Measurements from ENCODE around the gene PAMR1.

Gene PAMR1

GRCh38 chr11:35402751-35403660 is 122.4 kb downstream of the PAMR1 start:
- no peak for DNase-seq (ENCODE audit: low read depth, low spot score)

GRCh38 chr11:35398881-35399280 is 126.5 kb downstream of the PAMR1 start:
- no peak for DNase-seq (ENCODE audit: low read depth, low spot score)

GRCh38 chr11:35394941-35395340 is 130.5 kb downstream of the PAMR1 start:
- no peak for DNase-seq (ENCODE audit: low read depth, low spot score)

- DNase-seq (ENCODE audit: low read depth, low spot score), result no peak
These were observed 132.3 kb downstream of the PAMR1 start for GRCh38 chr11:35393098-35393497.

GRCh38 chr11:35391922-35392688 is 133.3 kb downstream of the PAMR1 start:
- peak; percentile 47 for DNase-seq (ENCODE audit: low read depth, low spot score)

- DNase-seq (ENCODE audit: low read depth, low spot score), result no peak
These were observed 134.4 kb downstream of the PAMR1 start for GRCh38 chr11:35390737-35391682.

GRCh38 chr11:35389897-35390465 is 135.4 kb downstream of the PAMR1 start:
- DNase-seq (ENCODE audit: low read depth, low spot score), result no peak

GRCh38 chr11:35389112-35389511 is 136.3 kb downstream of the PAMR1 start:
- DNase-seq (ENCODE audit: low read depth, low spot score), result no peak

- DNase-seq (ENCODE audit: low read depth, low spot score), result no peak
These were observed 137.4 kb downstream of the PAMR1 start for GRCh38 chr11:35388061-35388460.

- DNase-seq (ENCODE audit: low read depth, low spot score), result no peak
These were observed 138.1 kb downstream of the PAMR1 start for GRCh38 chr11:35387111-35387982.

- DNase-seq (ENCODE audit: low read depth, low spot score), result no peak
These were observed 141.5 kb downstream of the PAMR1 start for GRCh38 chr11:35383953-35384352.
